Testis (tissue), 3 donors: ENCODE data around the gene ABTB2. TPM values are rescaled to one million over a fixed set of nuclear protein-coding genes. Genes with fewer than 3 reads are reported as not detected.

ENCODE experiments used
- DNase-seq: peaks from one replicate; pipeline ENCODE4 v3.0.0-alpha.2; 2019
- H3K27ac ChIP-seq, 2 donors: fragments of 200-600 bp; sonication (generic); one replicate each; pipeline ENCODE4 v1.5.1; 2019
- H3K27me3 ChIP-seq: fragments of 200-600 bp; sonication (generic); one replicate; pipeline ENCODE4 v1.5.1; 2019
- H3K36me3 ChIP-seq: fragments of 200-600 bp; sonication (generic); one replicate; pipeline ENCODE4 v1.5.1; 2017; ENCODE audit warnings: low read depth; ENCODE audit errors: missing control alignments
- H3K4me1 ChIP-seq: fragments of 200-600 bp; sonication (generic); one replicate; pipeline ENCODE4 v1.5.1; 2019
- H3K4me3 ChIP-seq, 2 donors: fragments of 200-600 bp; sonication (generic); one replicate each; pipeline ENCODE4 v1.5.1; 2017 to 2019
- H3K9me3 ChIP-seq: fragments of 200-600 bp; sonication (generic); one replicate; pipeline ENCODE4 v1.5.1; 2017
- POLR2A ChIP-seq: fragments of 450-650 bp; IDR thresholded peaks from one replicate; pipeline ENCODE4 v1.6.1; 2017; ENCODE audit warnings: antibody characterized with exemption, mild to moderate bottlenecking, moderate library complexity
- whole genome bisulfite sequencing, 2 donors: methylation state at CpG; one replicate each; pipeline ENCODE4 v1.1.5; 2018; 5-methylcytosine and 5-hydroxymethylcytosine counted together
- intact Hi-C: fragments of 100-400 bp; cut with DNase I; formaldehyde crosslinking; loops from one replicate; pipeline ENCODE4 v1.15.1; 2023; ENCODE audit warnings: low total_unique reads
- polyA plus RNA-seq: library from polyadenylated mRNA; stranded (reverse); fragments of 350-450 nt; fragmentation: Illumina TruSeq; extraction: RNeasy Lipid Tissue Mini Kit (QIAGEN cat#74804); gene quantifications from one replicate; pipeline ENCODE4 v1.2.3, GENCODE V29; 2014; ENCODE audit warnings: low read depth, low replicate concordance; ENCODE audit not compliant: insufficient read depth
- total RNA-seq, 2 donors: library from RNA; depleted of rRNA; stranded (reverse); fragments of >200 nt; gene quantifications; one replicate each; pipeline ENCODE4 v1.2.3, GENCODE V29; 2016
- TF ChIP-seq, protein P1 (sequence below), 3 experiments: fragments of 450-650 bp in 2 of 3; fragments of 200-600 bp in 1 of 3; sonication (generic) in 1 of 3; IDR thresholded peaks; one replicate each; pipeline ENCODE4 v1.5.1; 2016 to 2019; ENCODE audit warnings: antibody characterized with exemption in 3 of 3, mild to moderate bottlenecking in 2 of 3, moderate library complexity in 1 of 3

The ABTB2 gene
- total and polyA plus RNA-seq, 3 donors from 2014 or later = 5.8 to 12.1 (median 8.9) TPM

DNA sequence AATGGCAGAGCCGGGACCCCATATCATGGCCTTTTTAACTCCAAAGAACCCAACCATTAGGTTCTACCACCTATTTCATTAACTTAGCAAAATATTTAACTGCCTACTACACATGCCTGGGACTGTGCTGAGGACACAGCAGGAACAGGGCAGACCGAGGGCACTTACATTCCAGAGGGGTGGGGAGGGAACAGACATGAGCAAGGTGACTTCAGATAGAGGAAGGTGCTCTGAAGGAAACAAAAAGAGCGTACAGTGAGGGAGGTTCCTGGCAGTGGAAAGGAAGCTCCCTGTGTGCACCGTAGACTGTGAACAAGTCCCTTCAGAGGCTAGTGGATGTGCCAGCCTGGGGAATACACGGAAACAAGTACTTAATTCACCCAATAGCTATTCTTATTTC, 169.6 kb downstream of the ABTB2 start:
- Histone ChIP-seq H3K4me1 (peaks cover 10% of the 10 kb centered on the region), H3K27me3 (no peaks in the 10 kb centered on the region), H3K4me3 (no peak overlapping the region), H3K9me3 (no peaks in the 10 kb centered on the region), H3K36me3 (no peaks in the 10 kb centered on the region), H3K27ac (no peak overlapping the region)
- intact Hi-C loops = no loop called here
- TF ChIP-seq, protein P1, sequence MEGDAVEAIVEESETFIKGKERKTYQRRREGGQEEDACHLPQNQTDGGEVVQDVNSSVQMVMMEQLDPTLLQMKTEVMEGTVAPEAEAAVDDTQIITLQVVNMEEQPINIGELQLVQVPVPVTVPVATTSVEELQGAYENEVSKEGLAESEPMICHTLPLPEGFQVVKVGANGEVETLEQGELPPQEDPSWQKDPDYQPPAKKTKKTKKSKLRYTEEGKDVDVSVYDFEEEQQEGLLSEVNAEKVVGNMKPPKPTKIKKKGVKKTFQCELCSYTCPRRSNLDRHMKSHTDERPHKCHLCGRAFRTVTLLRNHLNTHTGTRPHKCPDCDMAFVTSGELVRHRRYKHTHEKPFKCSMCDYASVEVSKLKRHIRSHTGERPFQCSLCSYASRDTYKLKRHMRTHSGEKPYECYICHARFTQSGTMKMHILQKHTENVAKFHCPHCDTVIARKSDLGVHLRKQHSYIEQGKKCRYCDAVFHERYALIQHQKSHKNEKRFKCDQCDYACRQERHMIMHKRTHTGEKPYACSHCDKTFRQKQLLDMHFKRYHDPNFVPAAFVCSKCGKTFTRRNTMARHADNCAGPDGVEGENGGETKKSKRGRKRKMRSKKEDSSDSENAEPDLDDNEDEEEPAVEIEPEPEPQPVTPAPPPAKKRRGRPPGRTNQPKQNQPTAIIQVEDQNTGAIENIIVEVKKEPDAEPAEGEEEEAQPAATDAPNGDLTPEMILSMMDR (IDR thresholded peaks at IDR 0.05) = no peak
- TF ChIP-seq POLR2A = no peak
- DNase-seq = no peak
- 83 to 86% methylated on average over 5 of the region's 5 CpGs for WGBS, 2 donors

DNA sequence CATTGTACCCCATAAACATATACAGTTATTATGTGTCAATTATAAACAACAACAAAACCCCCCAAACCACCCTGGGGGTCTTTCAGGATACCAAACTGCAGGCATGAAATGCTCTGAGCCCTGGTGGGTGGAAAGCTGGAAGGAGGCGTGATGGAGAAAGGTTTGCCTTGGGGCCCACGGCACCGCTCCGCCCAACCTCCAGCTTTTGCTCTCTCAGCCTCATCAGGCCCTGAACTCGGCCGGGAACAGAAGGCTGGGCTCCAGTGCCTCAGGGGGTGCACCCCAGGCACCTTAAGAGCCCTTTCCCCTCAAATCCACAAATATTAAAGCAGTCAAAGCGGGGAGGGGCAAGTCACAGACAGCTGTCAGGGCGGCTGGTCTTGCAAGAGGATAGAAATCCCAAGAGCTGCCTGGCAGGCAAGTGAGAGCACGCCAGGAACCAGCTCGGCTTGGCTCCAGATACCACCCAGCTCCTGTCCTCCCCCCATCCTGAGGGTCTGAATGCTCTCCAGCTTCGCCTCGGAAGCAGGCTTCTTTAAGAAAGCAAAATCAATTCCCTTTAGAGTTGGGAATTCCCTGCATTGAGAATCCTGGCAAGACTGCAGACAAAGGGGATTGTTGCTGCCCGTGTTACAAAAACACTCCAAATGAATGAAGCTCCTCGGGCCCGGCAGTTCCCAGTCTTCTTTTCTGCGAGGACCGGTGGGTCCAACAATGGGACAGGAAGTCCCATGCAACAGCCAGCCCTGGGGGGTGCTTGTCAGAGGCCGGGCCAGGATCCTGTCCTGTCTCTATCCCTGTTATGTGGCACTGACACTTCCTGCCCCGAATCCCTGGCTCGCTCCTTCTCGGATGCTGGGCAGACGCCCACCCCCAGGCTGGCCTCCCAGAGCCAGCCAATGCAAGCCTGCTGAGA, 171.6 kb downstream of the ABTB2 start:
- 83 to 86% methylated on average over 13 to 21 of the region's 22 CpGs for WGBS, 2 donors
- intact Hi-C loops = no loop called here
- no peaks in the 10 kb centered on the region for H3K36me3 ChIP-seq
- H3K4me3 ChIP-seq = no peak overlapping the region
- DNase-seq = no peak
- TF ChIP-seq POLR2A = no peak
- TF ChIP-seq, protein P1 (IDR thresholded peaks at IDR 0.05) = no peak
- no peak overlapping the region for H3K27ac ChIP-seq
- H3K9me3 ChIP-seq = no peaks in the 10 kb centered on the region
- peaks cover 6% of the 10 kb centered on the region for H3K4me1 ChIP-seq
- no peaks in the 10 kb centered on the region for H3K27me3 ChIP-seq

DNA sequence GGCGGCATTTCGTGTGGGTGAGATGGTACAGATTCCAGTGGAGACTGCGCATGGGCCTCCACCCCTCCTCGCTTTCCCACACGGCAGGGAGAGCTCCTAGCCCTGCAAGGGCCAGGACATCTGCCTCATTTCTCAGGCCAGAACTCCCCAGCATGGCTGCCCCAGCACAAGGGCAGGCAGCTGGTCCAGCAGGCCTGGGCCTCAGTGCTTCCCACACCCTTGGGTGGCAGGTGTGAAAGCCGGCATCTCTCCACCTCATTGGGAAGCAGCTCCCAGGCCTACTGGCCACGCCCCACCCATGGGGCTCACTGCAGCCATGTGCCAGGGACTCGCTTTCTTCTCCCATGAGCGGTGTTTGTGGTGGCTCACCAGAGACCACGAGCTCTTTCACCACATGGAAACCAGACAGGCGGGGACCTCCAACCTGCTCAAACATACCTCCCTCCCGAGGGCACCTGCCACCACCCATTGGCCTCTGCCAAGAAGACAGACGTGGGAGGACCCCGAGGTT, 173.2 kb downstream of the ABTB2 start:
- H3K27ac ChIP-seq = no peak overlapping the region
- peaks cover 6% of the 10 kb centered on the region for H3K4me1 ChIP-seq

DNA sequence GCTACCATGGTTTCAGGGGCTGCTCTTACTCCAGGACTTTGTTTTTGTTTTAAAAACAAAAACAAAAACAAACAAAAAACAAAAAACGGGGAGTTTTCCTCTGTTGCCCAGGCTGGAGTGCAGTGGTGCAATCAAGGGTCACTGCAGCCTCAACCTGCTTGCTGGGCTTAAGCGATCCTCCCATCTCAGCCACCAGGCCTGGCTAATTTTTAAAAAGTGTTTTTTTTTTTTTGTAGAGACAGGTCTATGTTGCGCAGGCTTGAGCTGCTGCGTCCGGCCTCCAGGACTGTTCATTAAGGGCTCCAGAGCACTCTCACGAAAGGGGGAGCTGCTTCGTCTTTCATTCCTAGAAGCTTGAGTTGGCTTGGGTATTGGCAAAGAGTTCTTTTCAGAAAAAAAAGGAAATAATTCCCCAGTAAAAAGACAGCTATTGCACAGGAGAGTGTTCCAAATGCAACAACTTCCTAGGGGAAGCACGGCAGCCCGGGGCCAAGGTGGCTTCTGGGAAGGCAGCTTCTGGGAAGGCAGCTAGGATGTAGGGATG, 173.9 kb downstream of the ABTB2 start:
- Histone ChIP-seq H3K4me1 (peaks cover 3% of the 10 kb centered on the region), H3K4me3 (no peak overlapping the region), H3K9me3 (no peaks in the 10 kb centered on the region), H3K36me3 (no peaks in the 10 kb centered on the region), H3K27ac (no peak overlapping the region), H3K27me3 (no peaks in the 10 kb centered on the region)
- no peak for DNase-seq
- WGBS, 2 donors = 84% methylated on average over 9 of the region's 9 CpGs
- TF ChIP-seq, protein P1 (IDR thresholded peaks at IDR 0.05) = no peak
- TF ChIP-seq POLR2A = no peak
- intact Hi-C loops = no loop called here

More for the DNA sequence above, 173.2 kb downstream of the ABTB2 start:
- no peaks in the 10 kb centered on the region for H3K27me3 ChIP-seq
- WGBS, 2 donors = 82 to 90% methylated on average over 9 to 14 of the region's 14 CpGs
- H3K4me3 ChIP-seq = no peak overlapping the region
- TF ChIP-seq POLR2A = no peak
- TF ChIP-seq, protein P1 (IDR thresholded peaks at IDR 0.05) = no peak
- H3K9me3 ChIP-seq = no peaks in the 10 kb centered on the region
- intact Hi-C loops = no loop called here
- DNase-seq = no peak
- H3K36me3 ChIP-seq = no peaks in the 10 kb centered on the region
